Breast epithelium (tissue), 4 donors: ENCODE measurements around the gene CD93. TPM values are rescaled to one million over a fixed set of nuclear protein-coding genes. Genes with fewer than 3 reads are reported as not detected.

Source experiments
- DNase-seq, 2 donors: peaks; one replicate each; pipeline ENCODE4 v3.0.0-alpha.2; 2019; ENCODE audit warnings: low spot score in 2 of 2
- H3K27ac ChIP-seq, 2 donors: fragments of 200-600 bp; sonication (generic) in 1 of 2; one replicate each; pipeline ENCODE4 v1.5.1; 2016 to 2019; ENCODE audit warnings: mild to moderate bottlenecking in 1 of 2
- H3K27me3 ChIP-seq, 2 donors: fragments of 200-600 bp; sonication (generic) in 1 of 2; one replicate each; pipeline versions ENCODE4 v1.5.1 to v1.6.0; 2017 to 2019; ENCODE audit warnings: control low read depth in 1 of 2, mild to moderate bottlenecking in 1 of 2
- H3K36me3 ChIP-seq: fragments of 200-600 bp; one replicate; pipeline ENCODE4 v1.5.1; 2019
- H3K4me1 ChIP-seq, 2 donors: fragments of 200-600 bp; sonication (generic); one replicate each; pipeline ENCODE4 v1.5.1; 2016 to 2019; ENCODE audit warnings: control low read depth in 1 of 2
- H3K4me3 ChIP-seq, 3 donors: fragments of 200-600 bp; sonication (generic); 1 replicate in 2 of 3; 2 replicates in 1 of 3; pipeline ENCODE4 v1.5.1; 2016 to 2019; ENCODE audit warnings: mild to moderate bottlenecking in 3 of 3, moderate library complexity in 2 of 3
- H3K9me3 ChIP-seq, 2 donors: fragments of 200-600 bp; sonication (generic) in 1 of 2; one replicate each; pipeline ENCODE4 v1.5.1; 2016 to 2019; ENCODE audit warnings: control low read depth in 1 of 2
- CTCF ChIP-seq, 3 donors: fragments of 450-650 bp; IDR thresholded peaks; one replicate each; pipeline ENCODE4 v1.5.1; 2016 to 2017; ENCODE audit warnings: antibody characterized with exemption in 3 of 3, mild to moderate bottlenecking in 3 of 3, moderate library complexity in 3 of 3
- POLR2A ChIP-seq: fragments of 450-650 bp; IDR thresholded peaks from one replicate; pipeline ENCODE4 v1.6.1; 2016; ENCODE audit warnings: antibody characterized with exemption, mild to moderate bottlenecking, moderate library complexity
- POLR2AphosphoS5 ChIP-seq, 3 donors: sonication (generic); formaldehyde crosslinking; IDR thresholded peaks; one replicate each; pipeline ENCODE4 v1.6.1; 2017; ENCODE audit warnings: antibody characterized with exemption in 3 of 3
- intact Hi-C: fragments of 100-400 bp; cut with DNase I; formaldehyde crosslinking; loops from one replicate; pipeline ENCODE4 v1.15.1; 2023; ENCODE audit warnings: low total_unique reads
- total RNA-seq, 3 donors: library from RNA; depleted of rRNA; stranded (reverse); fragments of >200 nt; gene quantifications; one replicate each; pipeline ENCODE4 v1.1.0, GENCODE V29; 2016

Gene CD93
- total RNA-seq, 3 donors from 2014 or later = 19.2 to 64.9 (median 36.5) TPM

DNA sequence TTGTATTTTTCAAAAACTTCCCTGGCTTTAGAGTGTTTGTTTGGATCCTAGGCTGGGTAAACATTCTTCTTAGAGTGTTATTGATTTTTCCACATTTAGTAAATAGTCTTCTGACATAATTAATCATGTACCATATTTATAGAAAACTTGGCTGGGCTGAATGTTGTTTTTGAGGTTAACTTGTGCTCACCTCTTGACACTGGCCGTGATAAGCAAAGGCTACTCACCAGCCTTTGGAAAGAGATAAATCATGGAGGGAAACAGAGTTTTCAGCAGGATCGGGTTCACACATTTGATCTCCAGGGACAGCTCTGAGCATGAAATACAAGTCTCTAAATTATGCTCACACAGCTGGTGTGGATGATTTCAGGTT lies 6.2 kb upstream of the CD93 start:
- no peak for DNase-seq
- no peak overlapping the region for H3K27ac ChIP-seq
- H3K4me1 ChIP-seq = no peaks in the 10 kb centered on the region
- TF ChIP-seq CTCF (IDR thresholded peaks at IDR 0.05) (no peak), POLR2A (no peak), POLR2AphosphoS5 (IDR thresholded peaks at IDR 0.05) (no peak)
- no peaks in the 10 kb centered on the region for H3K9me3 ChIP-seq
- intact Hi-C loops = no loop called here
- H3K36me3 ChIP-seq = no peaks in the 10 kb centered on the region
- no peak overlapping the region for H3K4me3 ChIP-seq
- no peaks in the 10 kb centered on the region for H3K27me3 ChIP-seq

DNA sequence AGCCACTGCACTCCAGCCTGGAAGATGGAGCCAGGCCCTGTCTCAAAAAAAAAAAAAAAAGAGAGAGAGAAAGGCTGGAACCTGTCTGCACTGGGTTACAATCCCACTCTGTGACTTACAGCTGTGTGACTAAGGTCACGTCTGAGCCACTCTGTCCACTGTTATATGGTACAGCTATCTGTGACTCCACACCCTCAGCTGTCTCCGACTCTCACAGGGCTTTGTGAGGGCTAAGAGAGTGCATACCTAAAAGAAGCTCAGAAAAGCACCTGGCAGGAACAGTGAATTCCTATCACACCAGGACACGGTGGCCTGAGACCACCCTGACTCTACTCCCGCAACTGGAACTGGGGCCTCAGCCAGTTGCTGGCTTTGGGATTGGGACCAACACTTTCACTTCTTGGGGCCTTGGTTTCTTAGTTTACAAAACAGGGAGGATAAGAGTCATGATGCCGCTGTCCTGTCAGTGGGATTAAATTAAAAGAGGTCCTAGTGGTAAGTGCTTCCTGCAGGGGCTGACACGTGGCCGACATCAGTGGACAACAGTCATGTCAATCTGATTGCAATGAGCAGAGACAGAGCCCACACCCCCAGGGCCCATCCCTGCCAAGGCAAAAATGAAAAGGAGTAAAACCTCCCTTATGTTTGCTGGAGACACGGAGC lies 5.7 kb upstream of the CD93 start:
- H3K27ac ChIP-seq = no peak overlapping the region
- TF ChIP-seq POLR2A = no peak
- TF ChIP-seq POLR2AphosphoS5 (IDR thresholded peaks at IDR 0.05) = no peak
- no peak for TF ChIP-seq CTCF (IDR thresholded peaks at IDR 0.05)
- intact Hi-C loops = no loop called here

DNA sequence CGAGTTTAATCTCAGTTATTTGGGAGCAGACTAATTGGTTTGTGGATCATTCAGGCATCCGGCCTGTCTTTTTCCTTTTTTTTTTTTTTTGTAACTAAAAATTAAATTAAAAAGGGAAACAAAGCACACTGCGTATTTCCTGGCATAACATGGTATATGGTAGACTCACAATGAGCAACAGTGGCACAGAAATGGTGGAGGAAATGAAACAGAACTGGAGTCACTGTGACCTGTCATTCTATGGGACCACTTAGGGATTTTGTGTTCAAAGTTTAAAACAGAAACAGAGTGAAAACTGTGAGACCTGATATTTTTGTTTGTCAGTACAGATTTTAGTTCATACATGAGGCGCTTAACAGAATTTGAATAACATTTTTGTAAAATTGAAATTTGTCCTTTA lies 4.8 kb upstream of the CD93 start:
- no peak for TF ChIP-seq CTCF (IDR thresholded peaks at IDR 0.05)
- no peak for TF ChIP-seq POLR2A
- TF ChIP-seq POLR2AphosphoS5 (IDR thresholded peaks at IDR 0.05) = no peak
- no peaks in the 10 kb centered on the region for H3K9me3 ChIP-seq
- no peaks in the 10 kb centered on the region for H3K27me3 ChIP-seq
- intact Hi-C loops = no loop called here
- H3K36me3 ChIP-seq = no peaks in the 10 kb centered on the region
- H3K4me1 ChIP-seq = no peaks in the 10 kb centered on the region
- no peak overlapping the region for H3K27ac ChIP-seq
- H3K4me3 ChIP-seq = no peak overlapping the region
- no peak for DNase-seq

More for the DNA sequence above, 5.7 kb upstream of the CD93 start:
- Histone ChIP-seq H3K4me1 (no peaks in the 10 kb centered on the region), H3K36me3 (no peaks in the 10 kb centered on the region), H3K4me3 (no peak overlapping the region), H3K9me3 (no peaks in the 10 kb centered on the region), H3K27me3 (no peaks in the 10 kb centered on the region)
- no peak for DNase-seq

DNA sequence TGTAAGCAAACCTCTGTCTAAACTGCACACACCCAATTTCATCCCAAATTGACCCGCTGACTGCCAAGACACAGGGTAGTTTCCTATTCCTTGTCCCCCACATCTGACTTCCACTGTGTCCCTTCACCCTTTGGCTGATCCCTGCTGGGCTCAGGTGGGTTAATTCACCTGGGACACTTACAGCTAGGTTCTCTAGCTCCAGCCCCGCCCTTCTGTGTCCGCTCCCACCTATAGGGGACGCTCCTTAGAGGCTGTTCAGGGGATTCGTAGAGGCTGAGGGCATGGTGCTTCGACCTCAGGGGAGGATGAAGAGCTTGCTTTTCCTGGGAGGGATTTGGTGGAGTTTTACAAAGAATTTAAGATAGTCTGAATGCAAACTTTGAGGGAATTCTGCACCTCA lies 4.0 kb upstream of the CD93 start:
- no peak overlapping the region for H3K4me3 ChIP-seq
- TF ChIP-seq POLR2A (no peak), CTCF (IDR thresholded peaks at IDR 0.05) (no peak), POLR2AphosphoS5 (IDR thresholded peaks at IDR 0.05) (no peak)
- H3K9me3 ChIP-seq = no peaks in the 10 kb centered on the region
- DNase-seq = no peak
- no peaks in the 10 kb centered on the region for H3K36me3 ChIP-seq
- no peaks in the 10 kb centered on the region for H3K4me1 ChIP-seq
- intact Hi-C loops = no loop called here
- no peak overlapping the region for H3K27ac ChIP-seq
- no peaks in the 10 kb centered on the region for H3K27me3 ChIP-seq

DNA sequence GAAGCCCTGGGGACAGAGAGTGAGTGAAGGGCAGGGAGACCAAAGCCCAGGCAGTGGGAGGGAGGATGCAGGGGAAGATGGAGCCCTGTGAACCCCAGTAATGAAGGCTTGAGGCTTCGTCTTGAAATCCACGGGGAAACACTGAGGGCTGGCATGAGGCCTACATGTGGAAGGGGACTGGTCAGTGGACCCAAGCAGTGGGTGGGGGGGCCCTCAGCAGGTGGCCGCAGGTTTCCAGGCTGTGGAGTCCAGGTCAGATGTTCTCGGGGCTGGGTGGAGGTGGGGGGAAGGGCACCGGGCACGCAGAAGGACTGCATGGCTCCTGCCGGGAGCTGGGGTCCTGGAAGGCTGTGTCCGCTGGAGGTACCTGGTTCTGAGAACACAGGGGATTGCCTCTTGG lies 2.7 kb upstream of the CD93 start:
- Histone ChIP-seq H3K36me3 (no peaks in the 10 kb centered on the region), H3K4me1 (no peaks in the 10 kb centered on the region), H3K4me3 (no peak overlapping the region), H3K9me3 (no peaks in the 10 kb centered on the region), H3K27me3 (no peaks in the 10 kb centered on the region), H3K27ac (no peak overlapping the region)
- intact Hi-C loops = no loop called here
- TF ChIP-seq POLR2AphosphoS5 (IDR thresholded peaks at IDR 0.05) = no peak
- no peak for TF ChIP-seq CTCF (IDR thresholded peaks at IDR 0.05)
- no peak for DNase-seq
